Activated T-cell treated with anti-CD3 and anti-CD28 coated beads, Interleukin-2, amount 50 U/mL, for 72 hours (primary cell): Measurements from ENCODE around the gene TBC1D24. TPM values are rescaled to one million over a fixed set of nuclear protein-coding genes. Genes with fewer than 3 reads are reported as not detected.

Experiments used
- ATAC-seq, 2 donors: fragments of 150-1000 bp; cut with Tn5 transposase; replicated peaks in 1 of 2; 2 replicates each; pipeline ENCODE4 v1.10.0; 2021; ENCODE audit warnings: moderate library complexity in 2 of 2, mild to moderate bottlenecking in 1 of 2
- DNase-seq, 2 donors: peaks; one replicate each; pipeline ENCODE4 v3.0.0; 2021 to 2022; ENCODE audit warnings: mixed read lengths in 1 of 2
- H3K27ac Mint-ChIP-seq: one replicate; pipeline ENCODE4 v1.8.0; 2022; ENCODE audit warnings: mild to moderate bottlenecking, moderate library complexity, mixed read lengths
- H3K27me3 Mint-ChIP-seq: one replicate; pipeline ENCODE4 v1.8.0; 2022; ENCODE audit warnings: low read depth, mixed read lengths
- H3K36me3 Mint-ChIP-seq, 2 donors: one replicate each; pipeline ENCODE4 v1.8.0; 2022; ENCODE audit warnings: mixed read lengths in 2 of 2, mild to moderate bottlenecking in 1 of 2; ENCODE audit not compliant: insufficient read depth in 2 of 2
- H3K4me1 Mint-ChIP-seq: one replicate; pipeline ENCODE4 v1.8.0; 2022; ENCODE audit warnings: low read depth, mixed read lengths
- H3K4me3 Mint-ChIP-seq, 2 donors: one replicate each; pipeline ENCODE4 v1.8.0; 2022; ENCODE audit warnings: mild to moderate bottlenecking in 2 of 2, mixed read lengths in 2 of 2, moderate library complexity in 2 of 2
- H3K9me3 Mint-ChIP-seq, 2 donors: one replicate each; pipeline ENCODE4 v1.8.0; 2022; ENCODE audit warnings: mixed read lengths in 2 of 2
- total RNA-seq, 2 donors: library from RNA; stranded (reverse); gene quantifications; one replicate each; pipeline ENCODE4 v1.2.3, GENCODE V29; 2022

The TBC1D24 gene
- total RNA-seq, 2 donors from 2014 or later = 13.6 to 20.4 TPM

GRCh38 chr16:2497116-2497630, 22.2 kb downstream of the TBC1D24 start:
- ATAC-seq (no peak), DNase-seq (no peak)
- Mint-ChIP-seq H3K4me1 (no peaks in the 10 kb centered on the region), H3K9me3 (no peaks in the 10 kb centered on the region), H3K36me3 (no peaks in the 10 kb centered on the region), H3K27ac (no peak overlapping the region), H3K4me3 (no peak overlapping the region), H3K27me3 (no peaks in the 10 kb centered on the region)

- DNase-seq (no peak), ATAC-seq (no peak)
- H3K27ac Mint-ChIP-seq = no peak overlapping the region
- H3K27me3 Mint-ChIP-seq = no peaks in the 10 kb centered on the region
- no peaks in the 10 kb centered on the region for H3K9me3 Mint-ChIP-seq
- no peaks in the 10 kb centered on the region for H3K36me3 Mint-ChIP-seq
- no peak overlapping the region for H3K4me3 Mint-ChIP-seq
- H3K4me1 Mint-ChIP-seq = no peaks in the 10 kb centered on the region
Measured at GRCh38 chr16:2497695-2498484, 23.0 kb downstream of the TBC1D24 start.

GRCh38 chr16:2498531-2499253, 23.8 kb downstream of the TBC1D24 start:
- no peaks in the 10 kb centered on the region for H3K9me3 Mint-ChIP-seq
- ATAC-seq (no peak), DNase-seq (no peak)
- no peaks in the 10 kb centered on the region for H3K4me1 Mint-ChIP-seq
- no peaks in the 10 kb centered on the region for H3K36me3 Mint-ChIP-seq
- H3K27me3 Mint-ChIP-seq = no peaks in the 10 kb centered on the region
- no peak overlapping the region for H3K4me3 Mint-ChIP-seq
- no peak overlapping the region for H3K27ac Mint-ChIP-seq

- Mint-ChIP-seq H3K4me1 (no peaks in the 10 kb centered on the region), H3K4me3 (no peak overlapping the region), H3K9me3 (no peaks in the 10 kb centered on the region), H3K27ac (no peak overlapping the region), H3K36me3 (no peaks in the 10 kb centered on the region), H3K27me3 (no peaks in the 10 kb centered on the region)
- no peak for DNase-seq
- no peak for ATAC-seq
Measured at GRCh38 chr16:2499454-2499853, 24.5 kb downstream of the TBC1D24 start.

- ATAC-seq = no peak
- H3K36me3 Mint-ChIP-seq = no peaks in the 10 kb centered on the region
- H3K4me3 Mint-ChIP-seq = no peak overlapping the region
Measured at GRCh38 chr16:2499890-2500429, 25.0 kb downstream of the TBC1D24 start.

GRCh38 chr16:2500430-2500917, 25.5 kb downstream of the TBC1D24 start:
- H3K9me3 Mint-ChIP-seq = no peaks in the 10 kb centered on the region
- H3K4me1 Mint-ChIP-seq = no peaks in the 10 kb centered on the region
- H3K27ac Mint-ChIP-seq = no peak overlapping the region
- ATAC-seq (no peak), DNase-seq (no peak)
- H3K36me3 Mint-ChIP-seq = no peaks in the 10 kb centered on the region
- no peaks in the 10 kb centered on the region for H3K27me3 Mint-ChIP-seq
- no peak overlapping the region for H3K4me3 Mint-ChIP-seq

More at GRCh38 chr16:2499890-2500429, 25.0 kb downstream of the TBC1D24 start:
- H3K27me3 Mint-ChIP-seq = no peaks in the 10 kb centered on the region
- no peak overlapping the region for H3K27ac Mint-ChIP-seq
- H3K4me1 Mint-ChIP-seq = no peaks in the 10 kb centered on the region
- no peaks in the 10 kb centered on the region for H3K9me3 Mint-ChIP-seq
- DNase-seq = no peak

GRCh38 chr16:2500918-2501750, 26.2 kb downstream of the TBC1D24 start:
- H3K4me3 Mint-ChIP-seq = no peak overlapping the region
- peak; percentile 93 to 96 for ATAC-seq

GRCh38 chr16:2501946-2502895, 27.3 kb downstream of the TBC1D24 start:
- no peaks in the 10 kb centered on the region for H3K9me3 Mint-ChIP-seq
- DNase-seq (no peak), ATAC-seq (no peak)
- no peaks in the 10 kb centered on the region for H3K27me3 Mint-ChIP-seq
- no peak overlapping the region for H3K27ac Mint-ChIP-seq
- H3K4me3 Mint-ChIP-seq = no peak overlapping the region
- H3K4me1 Mint-ChIP-seq = no peaks in the 10 kb centered on the region
- no peaks in the 10 kb centered on the region for H3K36me3 Mint-ChIP-seq

More at GRCh38 chr16:2500918-2501750, 26.2 kb downstream of the TBC1D24 start:
- no peaks in the 10 kb centered on the region for H3K4me1 Mint-ChIP-seq
- no peak overlapping the region for H3K27ac Mint-ChIP-seq
- no peaks in the 10 kb centered on the region for H3K9me3 Mint-ChIP-seq
- peak; percentile 81 to 86 for DNase-seq
- H3K36me3 Mint-ChIP-seq = no peaks in the 10 kb centered on the region
- H3K27me3 Mint-ChIP-seq = no peaks in the 10 kb centered on the region

GRCh38 chr16:2505695-2506094, 30.8 kb downstream of the TBC1D24 start:
- no peaks in the 10 kb centered on the region for H3K9me3 Mint-ChIP-seq
- no peaks in the 10 kb centered on the region for H3K27me3 Mint-ChIP-seq
- H3K4me1 Mint-ChIP-seq = peaks cover 13% of the 10 kb centered on the region
- ATAC-seq (no peak), DNase-seq (no peak)
- no peak overlapping the region for H3K4me3 Mint-ChIP-seq
- no peak overlapping the region for H3K27ac Mint-ChIP-seq
- no peaks in the 10 kb centered on the region for H3K36me3 Mint-ChIP-seq

- H3K9me3 Mint-ChIP-seq = no peaks in the 10 kb centered on the region
- no peak overlapping the region for H3K27ac Mint-ChIP-seq
- no peak overlapping the region for H3K4me3 Mint-ChIP-seq
- peak in 1 of 2 donors; percentile 35 for ATAC-seq
- peaks cover 14% of the 10 kb centered on the region for H3K4me1 Mint-ChIP-seq
- H3K36me3 Mint-ChIP-seq = no peaks in the 10 kb centered on the region
- DNase-seq = no peak
- H3K27me3 Mint-ChIP-seq = no peaks in the 10 kb centered on the region
Measured at GRCh38 chr16:2507052-2507659, 32.2 kb downstream of the TBC1D24 start.

- H3K9me3 Mint-ChIP-seq = no peaks in the 10 kb centered on the region
- H3K27ac Mint-ChIP-seq = no peak overlapping the region
- no peaks in the 10 kb centered on the region for H3K36me3 Mint-ChIP-seq
- peaks cover 19% of the 10 kb centered on the region for H3K4me1 Mint-ChIP-seq
- ATAC-seq = no peak
- no peak for DNase-seq
- H3K27me3 Mint-ChIP-seq = no peaks in the 10 kb centered on the region
- no peak overlapping the region for H3K4me3 Mint-ChIP-seq
Measured at GRCh38 chr16:2507665-2508064, 32.7 kb downstream of the TBC1D24 start.
